ENCODE data around the gene SDF4. TPM values are rescaled to one million over a fixed set of nuclear protein-coding genes. Genes with fewer than 3 reads are reported as not detected.

SDF4 gene
- total RNA-seq, 4 donors from 2014 or later = 81.7 to 121 (median 104) TPM

GRCh38 chr1:1169429-1170214 lies 62.2 kb downstream of the SDF4 start:
- TF ChIP-seq POLR2A (IDR thresholded peaks at IDR 0.05) (no peak), CTCF (IDR thresholded peaks at IDR 0.05) (no peak)
- H3K4me3 ChIP-seq (ENCODE audit: low read depth, poor library complexity, severe bottlenecking) = no peak overlapping the region
- 64 to 73% methylated on average over 18 to 31 of the region's 32 CpGs for WGBS, 2 donors
- no peak for DNase-seq (ENCODE audit: low spot score in 2 of 2)
- intact Hi-C loops (cut with DNase I; ENCODE audit: low total_unique reads) = no loop called here

- no peak overlapping the region for H3K4me3 ChIP-seq (ENCODE audit: low read depth, poor library complexity, severe bottlenecking)
- intact Hi-C loops (cut with DNase I; ENCODE audit: low total_unique reads) = no loop called here
- WGBS, 2 donors = 78 to 79% methylated on average over 19 to 30 of the region's 37 CpGs
- DNase-seq (ENCODE audit: low spot score in 2 of 2) = no peak
- TF ChIP-seq POLR2A (IDR thresholded peaks at IDR 0.05) = no peak
- TF ChIP-seq CTCF (IDR thresholded peaks at IDR 0.05) = no peak
Measured at GRCh38 chr1:1168451-1169411, 63.1 kb downstream of the SDF4 start.

- 75 to 76% methylated on average over 15 to 36 of the region's 36 CpGs for WGBS, 2 donors
- DNase-seq (ENCODE audit: low spot score in 2 of 2) = no peak
- TF ChIP-seq CTCF (IDR thresholded peaks at IDR 0.05) (no peak), POLR2A (IDR thresholded peaks at IDR 0.05) (no peak)
- no peak overlapping the region for H3K4me3 ChIP-seq (ENCODE audit: low read depth, poor library complexity, severe bottlenecking)
- intact Hi-C loops (cut with DNase I; ENCODE audit: low total_unique reads) = no loop called here
Measured at GRCh38 chr1:1167841-1168450, 63.9 kb downstream of the SDF4 start.

GRCh38 chr1:1167398-1167821 lies 64.4 kb downstream of the SDF4 start:
- no peak for DNase-seq (ENCODE audit: low spot score in 2 of 2)
- TF ChIP-seq CTCF (IDR thresholded peaks at IDR 0.05) (no peak), POLR2A (IDR thresholded peaks at IDR 0.05) (no peak)
- no peak overlapping the region for H3K4me3 ChIP-seq (ENCODE audit: low read depth, poor library complexity, severe bottlenecking)
- 83 to 100% methylated on average over 2 to 18 of the region's 20 CpGs for WGBS, 2 donors
- intact Hi-C loops (cut with DNase I; ENCODE audit: low total_unique reads) = no loop called here

MicroRNAs encoded within 50 kb of the gene (microRNA counts, 767-probe panel; counts per million panel counts)
- microRNA hsa-miR-200a-3p = 358 to 8,266 counts per million in 2 donors
- 11,451 to 12,967 counts per million in 2 donors for microRNA hsa-miR-200b-3p
- microRNA hsa-miR-429 = 0 to 358 counts per million in 2 donors

Small RNA genes lying within 50 kb of the gene (microRNA-seq; reads per million reads assigned to microRNA genes)
- gene MIR200A (ENCODE audit: borderline number of aligned reads in 1 of 2, borderline replicate concordance in 2 of 2) (730 to 741 reads per million in 2 donors), gene MIR200B (ENCODE audit: borderline number of aligned reads in 1 of 2, borderline replicate concordance in 2 of 2) (5,510 to 6,005 reads per million in 2 donors), gene MIR429 (ENCODE audit: borderline number of aligned reads in 1 of 2, borderline replicate concordance in 2 of 2) (544 to 565 reads per million in 2 donors)

Other genes with a start within 250 kb of the SDF4 start
- under 1 TPM in 3 of 4 donors, not detected in 1; 0.17 to 0.46 (median 0.29) TPM for gene PERM1, start 249.9 kb downstream of the SDF4 start, total RNA-seq
- gene HES4, start 231.9 kb downstream of the SDF4 start, total RNA-seq = 10 to 100 TPM; 30.4 to 70.4 (median 40.9) TPM
- 10 to 100 TPM in 1 of 4 donors, 1 to 10 TPM in 3; 3.6 to 12.9 (median 6.0) TPM for gene ISG15, start 218.5 kb downstream of the SDF4 start, total RNA-seq
- gene AGRN, start 211.9 kb downstream of the SDF4 start, total RNA-seq = 10 to 100 TPM; 36.9 to 55.8 (median 54.6) TPM
- gene RNF223, start 157.7 kb downstream of the SDF4 start, total RNA-seq = 10 to 100 TPM in 2 of 4 donors, 1 to 10 TPM in 2; 9.4 to 19.5 (median 10.5) TPM
- gene C1orf159, start 115.9 kb downstream of the SDF4 start, total RNA-seq = 10 to 100 TPM; 16.1 to 36.0 (median 21.5) TPM
- not detected for gene TTLL10, start 58.1 kb downstream of the SDF4 start, total RNA-seq
- gene TNFRSF18, start 25.4 kb downstream of the SDF4 start, total RNA-seq = 10 to 100 TPM; 19.8 to 36.8 (median 25.8) TPM
- gene TNFRSF4, start 17.8 kb downstream of the SDF4 start, total RNA-seq = 1 to 10 TPM in 1 of 4 donors, under 1 TPM in 1, not detected in 2; 0.69 to 1.4 TPM
- gene B3GALT6, start 236 bp upstream of the SDF4 start, total RNA-seq = 10 to 100 TPM; 12.8 to 26.1 (median 18.9) TPM
- 1 to 10 TPM in 2 of 4 donors, under 1 TPM in 1, not detected in 1; 0.46 to 9.8 (median 5.9) TPM for gene C1QTNF12, start 14.7 kb upstream of the SDF4 start, total RNA-seq
- 10 to 100 TPM; 49.0 to 72.8 (median 54.0) TPM for gene UBE2J2, start 41.9 kb upstream of the SDF4 start, total RNA-seq
- 1 to 10 TPM in 2 of 4 donors, under 1 TPM in 2; 0.84 to 5.3 (median 1.4) TPM for gene SCNN1D, start 48.4 kb upstream of the SDF4 start, total RNA-seq
- 100 to 1,000 TPM in 3 of 4 donors, 10 to 100 TPM in 1; 98.8 to 189 (median 115) TPM for gene ACAP3, start 75.9 kb upstream of the SDF4 start, total RNA-seq
- 10 to 100 TPM; 42.3 to 62.1 (median 53.7) TPM for gene PUSL1, start 76.6 kb upstream of the SDF4 start, total RNA-seq
- 100 to 1,000 TPM; 101 to 185 (median 105) TPM for gene INTS11, start 92.7 kb upstream of the SDF4 start, total RNA-seq
- 10 to 100 TPM; 51.0 to 62.9 (median 57.4) TPM for gene CPTP, start 92.8 kb upstream of the SDF4 start, total RNA-seq
- 1 to 10 TPM in 2 of 4 donors, under 1 TPM in 2; 0.38 to 1.4 (median 0.79) TPM for gene TAS1R3, start 99.3 kb upstream of the SDF4 start, total RNA-seq
- 100 to 1,000 TPM in 3 of 4 donors, 10 to 100 TPM in 1; 92.0 to 163 (median 113) TPM for gene DVL1, start 117.4 kb upstream of the SDF4 start, total RNA-seq
- gene MXRA8, start 126.6 kb upstream of the SDF4 start, total RNA-seq = 10 to 100 TPM; 34.1 to 76.1 (median 35.9) TPM
- gene AURKAIP1, start 143.2 kb upstream of the SDF4 start, total RNA-seq = 100 to 1,000 TPM in 3 of 4 donors, 10 to 100 TPM in 1; 97.3 to 140 (median 114) TPM
- 100 to 1,000 TPM; 122 to 249 (median 142) TPM for gene CCNL2, start 167.3 kb upstream of the SDF4 start, total RNA-seq
- 100 to 1,000 TPM in 3 of 4 donors, 10 to 100 TPM in 1; 83.4 to 122 (median 106) TPM for gene MRPL20, start 175.3 kb upstream of the SDF4 start, total RNA-seq
- 10 to 100 TPM in 1 of 4 donors, 1 to 10 TPM in 3; 3.1 to 10.9 (median 6.2) TPM for gene ANKRD65, start 189.3 kb upstream of the SDF4 start, total RNA-seq
- 10 to 100 TPM; 26.5 to 36.4 (median 30.1) TPM for gene VWA1, start 203.7 kb upstream of the SDF4 start, total RNA-seq
- 1 to 10 TPM in 1 of 4 donors, under 1 TPM in 3; 0.17 to 2.1 (median 0.63) TPM for gene ATAD3C, start 217.7 kb upstream of the SDF4 start, total RNA-seq
- gene ATAD3B, start 239.8 kb upstream of the SDF4 start, total RNA-seq = 10 to 100 TPM; 13.0 to 40.3 (median 17.1) TPM

Data from lower leg skin (tissue), 4 donors.